SK-N-SH (cell line): ENCODE data around the gene MAGI2.

Source experiments
- CHD2 ChIP-seq: fragments of 150-350 bp; IDR thresholded peaks from 2 replicates; pipeline ENCODE4 v1.6.1; 2018; ENCODE audit warnings: low read length; ENCODE audit not compliant: partially characterized antibody
- CTCF ChIP-seq: fragments of 200-600 bp; sonication (generic); IDR thresholded peaks from 2 replicates; pipeline ENCODE4 v1.6.1; 2017; ENCODE audit warnings: antibody characterized with exemption, mild to moderate bottlenecking, moderate library complexity
- EP300 ChIP-seq, 2 experiments: IDR thresholded peaks; 2 replicates each; pipeline versions ENCODE4 v1.4.0 to v1.6.1; 2012; ENCODE audit warnings: borderline replicate concordance in 1 of 2, low read depth in 1 of 2, low read length in 1 of 2
- EZH2phosphoT487 ChIP-seq: fragments of 200-600 bp; sonication (generic); IDR thresholded peaks from 2 replicates; pipeline ENCODE4 v1.6.1; 2017; ENCODE audit warnings: low read depth, mixed run types, mild to moderate bottlenecking, antibody characterized with exemption, moderate library complexity, borderline replicate concordance
- FOSL2 ChIP-seq: IDR thresholded peaks from 2 replicates; pipeline ENCODE4 v1.4.0; 2012; ENCODE audit warnings: low read depth, mild to moderate bottlenecking, moderate library complexity, borderline replicate concordance
- MAX ChIP-seq: IDR thresholded peaks from 2 replicates; pipeline ENCODE4 v1.4.0; 2012; ENCODE audit warnings: low read depth
- POLR2AphosphoS5 ChIP-seq: IDR thresholded peaks from 2 replicates; pipeline ENCODE4 v1.6.1; 2012; ENCODE audit warnings: low read depth, low read length
- RAD21 ChIP-seq: IDR thresholded peaks from 2 replicates; pipeline ENCODE4 v1.6.1; 2012; ENCODE audit warnings: mild to moderate bottlenecking, low read length
- REST ChIP-seq: IDR thresholded peaks from 2 replicates; pipeline ENCODE4 v1.6.1; 2012; ENCODE audit warnings: mild to moderate bottlenecking, low read depth, low read length, moderate library complexity
- RFX5 ChIP-seq: IDR thresholded peaks from 2 replicates; pipeline ENCODE4 v1.6.1; 2012; ENCODE audit warnings: mild to moderate bottlenecking, improper control_type of control experiment, low read length
- TAF1 ChIP-seq: IDR thresholded peaks from 2 replicates; pipeline ENCODE4 v1.6.1; 2012; ENCODE audit warnings: low read depth, mild to moderate bottlenecking, low read length, moderate library complexity, borderline replicate concordance

GRCh38 chr7:78444267-78444666 is 1009.2 kb downstream of the MAGI2 start:
- TF ChIP-seq MAX (no peak), CTCF (no peak), FOSL2 (no peak), RFX5 (no peak), POLR2AphosphoS5 (no peak), CHD2 (no peak), EP300 (IDR thresholded peaks at IDR 0.05; ENCODE audit: borderline replicate concordance in 1 of 2, low read depth in 1 of 2, low read length in 1 of 2) (no peak), REST (no peak), TAF1 (no peak), RAD21 (no peak), EZH2phosphoT487 (no peak)
